Measurements from ENCODE around the gene MRPL49.

Gene MRPL49

DNA sequence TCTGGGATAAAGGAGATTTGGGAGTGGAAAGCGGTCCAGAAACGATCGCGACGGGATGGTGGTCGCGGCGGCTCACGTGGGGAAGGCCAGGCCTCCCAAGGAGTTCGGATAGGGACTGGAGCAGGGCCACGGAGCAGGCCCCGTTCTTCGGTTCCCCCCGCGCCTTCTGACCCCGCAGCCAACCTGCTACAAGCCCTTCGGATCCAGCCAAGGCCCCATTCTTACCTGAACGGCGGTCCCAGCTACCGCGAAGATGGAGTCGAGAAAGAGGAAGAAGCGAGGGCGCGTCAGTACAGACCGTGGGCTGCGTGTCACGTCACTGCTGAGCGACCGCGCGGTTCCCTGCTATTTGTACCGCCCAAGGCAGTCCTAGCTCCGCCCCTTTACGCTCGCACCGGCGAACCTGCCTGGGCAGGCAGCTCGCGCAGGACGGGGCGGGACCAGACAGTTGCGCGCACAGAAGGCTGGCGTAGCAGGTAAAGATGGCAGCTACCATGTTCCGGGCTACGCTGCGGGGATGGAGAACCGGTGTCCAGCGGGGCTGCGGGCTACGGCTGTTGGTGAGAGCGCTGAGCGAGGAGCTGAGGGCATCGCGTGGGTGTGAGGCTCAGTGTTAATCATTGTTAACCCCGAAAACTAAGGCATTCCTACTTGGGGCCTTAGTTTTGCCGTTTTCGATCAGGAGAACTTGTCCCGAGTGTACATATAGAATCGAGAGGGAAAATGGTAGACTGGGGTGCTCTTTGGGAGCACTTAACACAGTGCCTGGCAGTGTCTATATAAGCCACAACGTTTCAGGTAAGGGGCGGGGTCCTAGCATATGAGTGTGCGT is at the start of gene MRPL49, which contains the start of gene FAU:
MRPL49 (plus strand) TSS at position 457 of the 832 bp plus-strand sequence; CDS start at position 483, 26 bp downstream.
FAU (minus strand) TSS at position 270 of the 832 bp plus-strand sequence. CDS start 321 bp downstream, outside the sequence.
- peak; percentile 96 for DNase-seq

DNA sequence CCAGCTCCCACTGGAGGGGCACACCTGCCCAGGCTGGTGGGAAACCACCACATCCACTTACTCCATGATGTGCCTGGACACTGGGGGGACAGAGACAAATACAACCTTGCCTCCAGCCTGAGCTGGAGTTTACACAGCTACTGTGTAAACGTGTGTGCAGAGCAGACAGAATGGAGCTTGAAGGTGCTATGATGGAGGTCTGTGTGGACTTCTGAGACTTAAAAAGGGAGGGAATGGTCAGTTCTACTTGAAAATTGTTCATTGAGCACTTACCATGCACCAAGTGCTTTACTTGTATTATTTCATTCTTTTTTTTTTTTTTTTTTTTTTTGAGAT is 49.5 kb upstream of the MRPL49 start:
- DNase-seq, result no peak

DNA sequence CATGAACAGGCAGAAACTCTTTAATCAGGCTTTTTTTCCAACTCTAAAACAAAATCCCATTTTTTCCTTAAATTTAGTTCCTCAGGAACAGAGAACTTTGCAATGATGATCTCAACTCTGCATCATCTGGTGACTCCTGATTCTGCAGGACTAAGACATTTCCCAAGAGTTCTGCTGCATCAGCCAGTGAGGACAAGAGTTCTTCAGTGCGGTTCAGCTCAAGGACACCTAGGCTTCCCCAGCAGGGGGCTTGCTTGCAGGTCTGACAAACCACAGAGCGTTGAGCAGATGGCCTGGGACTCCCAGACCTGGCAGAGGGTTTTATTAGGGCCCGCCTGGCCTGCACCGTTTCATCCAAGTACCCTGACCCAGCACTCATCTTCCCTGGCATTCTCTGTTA is 44.7 kb upstream of the MRPL49 start:
- no peak for DNase-seq

DNA sequence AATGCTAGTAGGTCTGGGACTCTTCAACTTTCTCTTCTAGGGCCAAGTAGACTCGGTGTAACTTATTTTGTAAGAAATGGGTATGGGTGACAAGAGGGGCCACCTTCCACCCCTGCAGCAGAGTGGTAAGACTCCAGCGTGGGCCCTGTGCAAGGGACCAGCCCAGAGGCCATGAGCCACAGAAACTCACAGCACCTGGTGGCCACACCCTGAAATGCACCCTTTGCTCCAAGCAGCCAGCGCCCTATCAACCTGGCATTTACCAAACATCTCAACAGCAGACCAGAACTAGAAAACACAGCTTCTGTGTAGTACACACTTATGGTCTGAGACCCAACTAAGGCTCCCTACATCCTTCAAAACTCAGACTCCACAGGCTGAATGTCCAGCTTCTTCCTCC is 44.0 kb upstream of the MRPL49 start:
- peak; percentile 1 for DNase-seq

DNA sequence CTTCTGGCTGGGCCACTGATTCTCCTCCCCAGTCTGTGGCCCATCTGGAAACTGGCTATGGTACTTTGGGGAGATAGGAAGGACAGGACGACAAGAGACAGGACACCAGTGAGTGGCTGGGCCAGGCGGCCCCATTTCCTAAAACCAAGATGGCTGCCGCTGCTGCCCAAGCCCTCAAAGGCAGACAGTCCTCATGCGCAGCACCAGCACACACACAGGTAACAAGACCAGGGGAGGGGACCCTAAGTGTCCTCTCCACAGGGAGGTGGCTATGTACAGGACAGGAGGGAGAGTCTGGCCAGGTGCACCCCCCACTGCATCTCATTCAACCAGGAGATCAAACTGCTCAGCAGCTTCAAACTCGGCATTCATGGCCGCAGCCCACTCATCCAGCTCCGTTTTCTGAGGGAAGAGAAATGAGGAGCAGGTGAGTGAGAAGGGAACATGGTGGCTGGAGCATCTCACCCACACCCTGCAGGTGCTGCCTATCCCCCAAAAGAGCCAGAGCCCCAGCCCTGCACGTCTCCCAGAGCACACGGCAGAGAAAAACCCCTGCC is 43.3 kb upstream of the MRPL49 start:
- DNase-seq, result no peak

DNA sequence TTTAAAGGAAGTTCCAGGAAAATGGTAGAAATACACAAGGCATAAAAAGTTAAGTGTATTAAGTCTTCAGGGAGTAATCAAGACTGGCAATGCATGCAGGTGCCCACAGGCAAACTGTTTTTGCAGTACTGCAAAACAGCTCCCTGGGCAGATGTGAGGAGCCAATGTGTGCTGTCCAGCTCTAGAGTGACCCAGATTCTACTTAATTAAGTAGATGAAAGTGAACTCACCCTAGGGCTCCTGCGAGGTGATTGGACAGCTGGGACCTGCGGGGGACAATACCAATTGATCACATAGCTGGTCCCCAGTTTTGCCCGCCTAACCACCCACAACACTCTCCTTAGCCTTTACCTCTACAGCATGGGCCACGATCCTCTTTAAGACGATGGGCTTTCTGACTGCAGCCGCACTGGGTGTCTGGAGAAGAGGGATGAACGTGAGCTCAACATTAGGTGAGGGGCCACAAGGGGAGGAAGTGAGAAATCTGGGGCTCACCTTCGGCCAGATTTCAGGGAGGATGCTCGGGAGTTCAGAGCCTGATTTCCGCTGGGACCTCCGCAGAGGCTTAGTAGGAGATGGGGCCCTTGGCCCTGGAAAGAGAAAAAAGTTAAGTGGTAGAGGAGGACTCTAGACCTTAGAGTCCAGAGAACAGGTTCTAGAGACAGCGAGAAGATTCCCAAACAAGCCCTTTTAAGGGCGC is 38.8 kb upstream of the MRPL49 start:
- DNase-seq, result no peak

DNA sequence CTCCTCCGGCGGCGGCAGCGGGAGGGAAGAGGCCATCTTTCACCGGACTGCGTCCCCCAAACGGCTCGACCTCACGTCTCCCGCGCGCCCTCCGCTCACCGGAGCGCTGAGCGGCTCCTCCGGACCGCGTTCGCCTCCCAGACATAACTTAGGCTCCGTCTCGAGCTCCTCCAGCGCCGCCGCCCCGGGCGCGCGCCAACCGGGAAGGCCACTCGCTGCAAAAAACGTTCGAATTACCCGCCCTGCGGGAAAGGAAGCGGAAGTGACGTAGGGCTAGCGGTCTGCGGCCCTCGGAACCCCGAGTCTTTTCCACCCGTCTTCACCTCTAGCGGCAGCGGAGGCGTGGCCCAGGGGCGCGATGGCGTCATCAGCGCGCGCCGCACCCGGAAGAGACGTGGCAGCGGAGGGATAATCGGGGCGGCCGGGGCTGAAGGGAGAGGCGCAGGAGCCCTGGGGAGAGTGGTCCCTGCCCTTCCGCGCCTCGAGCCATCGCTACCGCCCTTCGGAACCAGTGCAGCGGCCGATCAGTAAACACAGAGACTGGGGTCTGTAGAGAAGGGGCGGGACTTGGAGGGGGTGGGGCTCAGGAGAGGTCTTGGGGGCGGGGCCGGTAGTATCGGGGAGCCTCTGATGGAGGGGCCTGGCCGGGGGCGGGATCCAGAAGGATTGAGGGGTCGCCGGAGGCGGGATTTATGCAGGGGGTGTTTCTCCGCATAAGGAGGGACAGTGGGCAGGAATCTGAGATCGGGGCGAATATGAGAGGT is 38.1 kb upstream of the MRPL49 start, which contains the start of the genes CDCA5 and ZFPL1:
CDCA5 (minus strand) TSS at position 207 of the 764 bp plus-strand sequence; CDS start at position 145, 62 bp downstream.
ZFPL1 (plus strand) TSS at position 389 of the 764 bp plus-strand sequence. CDS start 477 bp downstream, outside the sequence.
- peak; percentile 90 for DNase-seq

DNA sequence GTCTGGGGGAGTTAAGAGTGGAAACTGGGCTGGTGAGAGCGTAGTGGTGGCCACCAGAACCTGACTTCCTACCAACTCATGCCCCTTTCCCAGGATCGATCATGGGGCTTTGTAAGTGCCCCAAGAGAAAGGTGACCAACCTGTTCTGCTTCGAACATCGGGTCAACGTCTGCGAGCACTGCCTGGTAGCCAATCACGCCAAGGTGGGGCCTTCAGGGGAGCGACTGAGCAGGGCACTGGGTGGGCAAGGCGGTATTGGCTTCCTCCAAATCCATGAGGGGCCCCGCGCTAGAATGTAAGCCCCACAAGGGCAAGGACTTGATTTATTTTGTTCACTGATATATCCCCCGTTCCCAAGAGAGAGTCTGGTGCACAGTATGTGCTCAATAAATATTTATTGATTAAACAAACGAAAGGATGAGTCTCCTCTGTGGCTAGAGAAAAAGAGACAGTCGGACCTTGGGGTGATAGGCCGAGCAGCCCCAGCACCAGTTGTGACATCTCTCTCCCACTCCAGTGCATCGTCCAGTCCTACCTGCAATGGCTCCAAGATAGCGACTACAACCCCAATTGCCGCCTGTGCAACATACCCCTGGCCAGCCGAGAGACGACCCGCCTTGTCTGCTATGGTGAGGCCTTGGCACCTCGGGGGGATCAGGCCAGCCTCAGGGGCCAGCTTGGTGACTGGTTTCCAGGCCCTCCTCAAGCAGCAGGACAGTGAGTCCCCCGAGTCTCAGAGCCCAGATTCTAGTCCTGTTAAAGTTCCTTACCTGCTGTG is 37.3 kb upstream of the MRPL49 start:
- no peak for DNase-seq

DNA sequence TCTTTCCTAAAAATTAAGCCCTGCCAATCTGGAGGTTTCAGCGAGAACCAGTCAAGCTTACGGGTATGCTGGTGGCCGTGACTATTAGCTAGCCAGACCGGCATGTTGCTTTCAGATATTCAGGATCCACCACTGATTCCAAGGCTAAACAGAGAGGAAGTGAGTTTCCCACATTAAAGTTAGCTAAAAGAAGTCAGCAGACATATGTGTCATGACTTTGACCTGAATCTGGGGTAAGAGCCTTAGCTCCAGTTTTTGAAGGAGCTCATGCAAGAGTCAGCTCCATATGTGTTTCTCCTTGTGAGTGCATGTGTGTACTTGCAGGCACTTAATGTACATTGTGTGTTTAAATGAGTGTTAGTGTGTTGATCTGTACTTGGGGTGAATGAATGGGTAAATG is 36.7 kb upstream of the MRPL49 start:
- no peak for DNase-seq

DNA sequence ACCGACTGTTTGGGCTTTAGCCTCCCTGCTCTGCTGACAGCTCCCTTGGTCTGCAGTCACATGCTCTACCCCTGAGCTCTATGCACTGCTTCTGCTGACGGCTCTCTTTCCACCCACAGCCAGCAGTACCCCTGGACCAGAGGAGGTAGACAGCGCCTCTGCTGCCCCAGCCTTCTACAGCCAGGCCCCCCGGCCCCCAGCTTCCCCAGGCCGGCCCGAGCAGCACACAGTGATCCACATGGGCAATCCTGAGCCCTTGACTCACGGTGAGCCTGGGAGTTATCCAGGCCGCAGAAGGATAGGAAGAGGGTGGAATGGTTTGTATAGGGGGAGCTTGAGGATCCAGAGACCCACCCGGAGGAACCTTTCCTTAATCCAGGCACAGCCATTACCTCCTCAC is 35.3 kb upstream of the MRPL49 start:
- no peak for DNase-seq

DNA sequence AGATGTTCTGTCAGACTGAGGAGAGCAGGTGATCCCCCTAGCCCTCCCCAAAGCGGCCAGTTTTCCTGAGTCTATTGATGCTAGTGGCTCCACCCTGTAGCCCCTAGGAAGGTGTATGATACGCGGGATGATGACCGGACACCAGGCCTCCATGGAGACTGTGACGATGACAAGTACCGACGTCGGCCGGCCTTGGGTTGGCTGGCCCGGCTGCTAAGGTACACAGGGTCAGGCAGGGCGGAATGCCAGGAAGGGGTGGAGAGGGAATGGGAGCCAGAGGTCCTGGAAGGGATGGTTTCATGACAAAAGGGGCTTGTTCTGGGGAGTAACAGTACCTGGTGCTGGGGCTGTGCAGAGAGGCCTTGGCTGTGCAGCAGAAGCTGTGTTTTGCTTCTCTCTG is 34.9 kb upstream of the MRPL49 start:
- DNase-seq, result no peak

DNA sequence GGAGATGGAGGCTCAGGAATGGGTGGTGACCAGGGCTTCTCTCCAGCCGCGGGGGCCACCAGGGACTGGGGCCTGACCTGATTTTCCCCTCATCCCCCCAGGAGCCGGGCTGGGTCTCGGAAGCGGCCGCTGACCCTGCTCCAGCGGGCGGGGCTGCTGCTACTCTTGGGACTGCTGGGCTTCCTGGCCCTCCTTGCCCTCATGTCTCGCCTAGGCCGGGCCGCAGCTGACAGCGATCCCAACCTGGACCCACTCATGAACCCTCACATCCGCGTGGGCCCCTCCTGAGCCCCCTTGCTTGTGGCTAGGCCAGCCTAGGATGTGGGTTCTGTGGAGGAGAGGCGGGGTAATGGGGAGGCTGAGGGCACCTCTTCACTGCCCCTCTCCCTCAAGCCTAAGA is 34.3 kb upstream of the MRPL49 start:
- no peak for DNase-seq

DNA sequence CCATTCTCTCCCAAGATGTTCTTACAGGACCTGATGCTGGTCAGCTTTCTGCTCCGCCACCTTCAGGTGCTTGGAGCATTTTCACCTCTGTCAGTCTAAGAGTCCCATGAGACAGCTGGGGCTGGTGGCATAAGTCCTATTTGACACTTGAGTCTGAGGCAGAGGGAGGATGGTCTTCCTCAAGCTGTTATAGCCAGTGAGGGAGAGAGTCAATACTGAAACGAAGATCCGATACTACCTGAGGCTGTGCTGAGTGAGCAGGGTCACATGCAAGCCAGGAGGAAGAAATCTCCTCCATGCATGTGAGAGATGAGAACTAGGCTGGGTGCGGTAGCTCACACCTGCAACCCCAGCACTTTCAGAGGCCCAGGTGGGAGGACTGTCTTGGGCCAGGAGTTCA is 32.5 kb upstream of the MRPL49 start:
- DNase-seq, result no peak

DNA sequence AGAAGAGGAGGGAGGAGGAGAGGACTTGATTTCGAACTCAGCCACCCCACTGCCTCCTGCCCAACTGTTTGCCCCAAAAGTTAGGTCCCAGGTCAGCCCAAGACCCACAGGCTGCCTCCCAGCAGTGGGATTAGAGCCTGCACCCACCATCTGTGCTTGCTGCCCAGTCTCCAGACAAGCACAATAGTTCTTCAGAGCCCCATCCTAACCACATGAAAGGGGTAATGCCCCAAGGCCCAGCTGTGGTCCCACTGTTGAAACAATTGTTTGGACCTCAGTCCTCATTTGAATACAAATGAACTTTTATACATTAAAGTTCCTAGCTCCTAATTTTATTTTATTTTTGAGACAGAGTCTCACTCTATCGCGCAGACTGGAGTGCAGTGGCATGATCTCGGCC is 31.5 kb upstream of the MRPL49 start:
- DNase-seq, result no peak

DNA sequence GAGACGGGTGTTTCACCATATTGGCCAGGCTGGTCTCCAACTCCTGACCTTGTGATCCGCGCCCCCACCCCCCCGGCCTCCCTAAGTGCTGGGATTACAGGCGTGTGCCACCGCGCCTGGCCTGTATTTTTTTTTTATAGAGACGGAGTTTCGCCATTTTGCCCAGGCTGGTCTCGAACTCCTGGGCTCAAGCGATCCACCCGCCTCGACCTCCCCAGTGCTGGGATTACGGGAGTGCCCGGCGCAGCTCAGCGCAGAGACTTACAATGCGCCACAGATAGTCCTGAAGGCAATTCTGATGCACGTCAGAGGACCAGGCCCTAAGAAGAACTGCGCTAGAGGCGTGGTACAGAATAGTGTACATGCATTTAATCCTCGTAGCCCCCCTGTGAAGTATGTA is 26.7 kb upstream of the MRPL49 start:
- no peak for DNase-seq

DNA sequence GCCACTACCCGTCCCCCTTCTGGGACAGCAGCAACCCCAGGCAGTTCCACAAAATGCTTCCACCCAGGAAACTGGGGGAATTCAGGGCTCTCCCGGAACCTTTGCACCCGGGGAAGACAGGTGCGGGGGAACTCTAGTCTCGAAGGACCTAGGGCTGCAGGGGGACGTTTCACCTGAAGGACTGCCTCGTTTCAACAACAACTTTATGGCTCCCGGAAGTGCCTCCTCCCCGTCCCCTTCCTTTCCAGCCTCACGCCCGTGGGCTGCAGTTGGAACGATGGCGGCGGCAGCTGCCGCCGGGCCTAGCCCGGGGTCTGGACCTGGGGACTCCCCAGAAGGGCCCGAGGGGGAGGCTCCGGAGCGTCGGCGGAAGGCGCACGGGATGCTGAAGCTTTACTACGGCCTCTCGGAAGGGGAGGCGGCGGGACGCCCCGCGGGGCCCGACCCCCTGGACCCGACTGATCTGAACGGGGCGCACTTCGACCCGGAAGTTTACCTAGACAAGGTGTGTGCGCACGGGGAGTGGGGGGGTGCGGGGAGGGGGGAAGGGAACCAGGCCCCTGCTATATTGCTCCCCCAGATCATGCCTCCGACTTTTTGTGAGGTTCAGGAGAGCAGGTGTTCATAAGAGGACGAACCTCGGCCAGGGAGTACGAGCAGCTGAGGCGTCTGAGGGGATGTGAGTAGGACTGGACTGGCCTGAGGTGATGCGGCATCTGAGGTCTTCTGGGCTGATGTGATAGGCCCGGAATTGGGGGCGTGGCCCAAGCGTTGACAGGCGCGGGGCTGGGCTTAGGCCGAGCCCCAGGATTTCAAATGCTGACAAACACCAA is 25.9 kb upstream of the MRPL49 start, which contains the start of gene VPS51:
VPS51 (plus strand) TSS at position 241 of the 833 bp plus-strand sequence; CDS start at position 278, 37 bp downstream.
- peak; percentile 68 for DNase-seq

DNA sequence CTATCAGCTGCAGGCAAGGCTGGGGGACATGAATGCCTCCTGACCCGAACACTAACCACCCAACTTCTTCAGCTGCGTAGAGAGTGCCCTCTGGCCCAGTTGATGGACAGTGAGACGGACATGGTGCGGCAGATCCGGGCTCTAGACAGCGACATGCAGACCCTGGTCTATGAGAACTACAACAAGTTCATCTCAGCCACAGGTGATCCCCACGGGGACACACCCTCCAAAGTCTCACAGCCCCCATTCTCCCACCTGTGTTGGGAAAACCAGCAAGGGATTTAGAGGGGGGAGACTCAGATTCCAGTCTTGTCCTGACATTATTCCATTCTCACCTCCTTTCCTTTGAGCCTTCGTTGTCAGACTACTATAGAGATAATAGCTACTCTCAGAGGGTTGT is 25.2 kb upstream of the MRPL49 start:
- no peak for DNase-seq

DNA sequence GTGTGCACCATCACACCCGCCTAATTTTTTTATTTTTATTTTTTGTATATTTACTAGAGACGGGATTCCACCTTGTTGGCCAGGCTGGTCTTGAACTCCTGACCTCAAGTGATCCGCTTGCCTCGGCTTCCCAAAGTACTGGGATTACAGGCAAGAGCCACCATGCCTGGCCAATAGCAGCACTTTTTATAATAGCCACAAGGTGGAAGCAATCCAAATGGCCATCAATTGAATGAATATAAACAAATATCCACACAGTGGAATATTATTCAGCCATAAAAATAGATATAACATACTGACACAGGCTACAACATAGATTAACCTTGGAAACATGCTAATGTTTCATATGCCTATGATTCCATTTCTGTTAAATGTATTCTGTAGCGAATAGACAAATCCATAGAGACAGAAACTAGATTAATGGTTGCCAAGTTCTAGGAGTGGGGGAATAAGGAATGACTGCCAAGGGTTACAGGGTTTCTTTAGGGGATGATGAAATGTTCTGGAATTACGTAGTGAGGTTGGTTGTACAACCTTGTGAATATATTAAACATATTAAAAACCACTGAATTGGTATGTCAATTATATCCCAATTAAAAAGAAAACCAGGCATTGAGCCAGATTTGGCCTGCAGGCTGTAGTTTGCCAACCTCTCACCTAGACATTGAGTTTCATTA is 21.3 kb upstream of the MRPL49 start:
- peak; percentile 71 for DNase-seq

DNA sequence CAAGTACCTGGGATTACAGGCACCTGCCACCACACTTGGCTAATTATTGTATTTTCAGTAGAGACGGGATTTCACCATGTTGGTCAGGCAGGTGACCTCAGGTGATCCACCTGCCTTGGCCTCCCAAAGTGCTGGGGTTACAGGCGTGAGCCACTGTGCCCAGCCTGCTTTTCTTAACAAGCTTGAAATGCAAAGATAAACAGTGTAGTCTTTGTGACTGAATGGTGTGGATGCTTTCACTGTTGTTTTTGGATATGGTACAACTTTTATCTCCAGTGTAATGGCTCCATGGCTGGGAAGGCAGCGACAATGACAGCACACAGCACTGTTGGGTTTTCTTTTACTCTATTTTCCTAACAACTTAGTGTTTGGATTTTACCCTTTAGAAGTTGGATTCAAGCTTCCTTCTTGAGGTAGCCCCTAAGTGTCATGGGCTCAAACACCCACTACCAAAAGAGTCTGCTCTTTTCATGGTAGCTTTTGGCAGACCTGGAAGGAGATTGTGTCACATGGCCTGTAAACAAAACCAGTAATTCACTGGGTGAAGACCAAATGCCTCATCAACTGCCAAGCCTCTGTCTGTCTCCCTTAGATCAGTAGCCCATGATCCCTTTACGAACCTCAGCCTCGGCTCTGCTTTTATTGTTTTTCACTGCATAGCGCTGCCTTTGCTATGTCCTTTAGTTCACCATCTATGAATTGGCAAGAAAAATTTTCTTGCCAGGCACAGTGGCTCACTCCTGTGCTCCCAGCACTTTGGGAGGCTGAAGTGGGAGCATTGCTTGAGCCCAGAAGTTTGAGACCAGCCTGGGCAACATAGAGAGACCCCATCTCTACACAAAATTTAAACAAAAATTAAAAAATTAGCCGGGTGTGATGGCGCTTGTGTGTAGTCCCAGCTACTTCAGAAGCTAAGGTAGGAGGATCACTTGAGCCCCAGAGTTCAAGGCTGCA is 19.7 kb upstream of the MRPL49 start:
- DNase-seq, result peak; percentile 95
